HG03108 (cell line): Measurements from ENCODE around the gene NYAP1.
"Not testable (repeated sequence)": the region's sequence is repeated elsewhere in the genome, so short reads cannot be mapped to it uniquely, and the experiment has no call there.

Experiments used
- ATAC-seq: cut with Tn5 transposase; IDR thresholded peaks from one replicate; pipeline ENCODE4 v1.9.1; 2021; ENCODE audit warnings: moderate library complexity; ENCODE audit not compliant: unreplicated experiment

Gene NYAP1

GRCh38 chr7:100540073-100540723, 56.5 kb downstream of the NYAP1 start:
- ATAC-seq: no peak

GRCh38 chr7:100541309-100541708, 57.6 kb downstream of the NYAP1 start:
- not testable (repeated sequence) for ATAC-seq

- ATAC-seq: no peak
These were observed 59.9 kb downstream of the NYAP1 start for GRCh38 chr7:100543586-100543985.

DNA sequence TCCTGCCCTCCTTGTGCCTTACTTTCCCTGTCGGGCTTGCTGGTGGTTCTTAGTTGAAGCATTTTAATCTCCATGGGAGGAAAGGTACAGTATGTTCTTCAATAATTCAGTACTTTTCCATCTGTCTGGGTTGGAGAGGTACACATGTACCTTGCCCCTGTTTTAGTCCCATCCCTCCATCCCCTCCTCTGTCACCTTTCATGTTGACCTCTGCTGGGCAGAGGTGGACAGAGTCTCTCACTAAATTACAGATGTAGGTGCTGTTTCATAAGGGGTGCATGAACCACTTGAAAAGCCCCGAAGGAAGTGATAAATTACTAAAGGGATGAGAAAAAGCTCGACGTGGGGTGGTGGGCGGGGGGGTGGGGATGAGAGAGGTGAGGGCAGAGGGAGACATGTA, 60.7 kb downstream of the NYAP1 start:
- no peak for ATAC-seq
